Coronary artery (tissue), 2 donors: ENCODE data around the gene SPP1.

Experiments used
- DNase-seq: peaks from one replicate; pipeline ENCODE4 v3.0.0-alpha.2; 2017; ENCODE audit warnings: low spot score
- H3K27ac ChIP-seq, 2 donors: fragments of 200-600 bp; sonication (generic); one replicate each; pipeline ENCODE4 v1.5.1; 2016 to 2019
- H3K4me3 ChIP-seq: fragments of 200-600 bp; sonication (generic); 2 replicates; pipeline ENCODE4 v1.5.1; 2016; ENCODE audit warnings: mild to moderate bottlenecking, moderate library complexity
- TF ChIP-seq, protein P1 (sequence below): fragments of 200-600 bp; sonication (generic); IDR thresholded peaks from one replicate; pipeline ENCODE4 v1.5.1; 2019; ENCODE audit warnings: antibody characterized with exemption

The SPP1 gene

DNA sequence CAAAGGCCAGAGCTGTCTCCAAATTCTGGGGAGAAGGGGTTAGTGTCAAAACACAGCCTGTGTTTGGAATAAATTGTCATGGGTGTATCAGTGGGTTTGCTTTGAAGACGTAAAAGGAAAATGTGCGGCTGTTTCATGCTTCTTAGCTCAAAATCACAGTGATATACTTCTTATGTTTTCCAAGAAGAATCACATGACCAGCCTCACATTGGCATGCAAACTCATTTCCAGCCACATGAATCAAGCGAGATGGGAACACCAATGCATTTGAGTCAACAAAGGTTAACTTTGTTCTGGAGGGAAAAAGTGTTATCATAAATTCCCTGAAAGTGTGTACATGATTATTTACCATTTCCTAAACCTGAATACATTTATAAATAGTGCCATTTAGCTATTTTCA is 19.0 kb upstream of the SPP1 start:
- DNase-seq = no peak
- TF ChIP-seq, protein P1, sequence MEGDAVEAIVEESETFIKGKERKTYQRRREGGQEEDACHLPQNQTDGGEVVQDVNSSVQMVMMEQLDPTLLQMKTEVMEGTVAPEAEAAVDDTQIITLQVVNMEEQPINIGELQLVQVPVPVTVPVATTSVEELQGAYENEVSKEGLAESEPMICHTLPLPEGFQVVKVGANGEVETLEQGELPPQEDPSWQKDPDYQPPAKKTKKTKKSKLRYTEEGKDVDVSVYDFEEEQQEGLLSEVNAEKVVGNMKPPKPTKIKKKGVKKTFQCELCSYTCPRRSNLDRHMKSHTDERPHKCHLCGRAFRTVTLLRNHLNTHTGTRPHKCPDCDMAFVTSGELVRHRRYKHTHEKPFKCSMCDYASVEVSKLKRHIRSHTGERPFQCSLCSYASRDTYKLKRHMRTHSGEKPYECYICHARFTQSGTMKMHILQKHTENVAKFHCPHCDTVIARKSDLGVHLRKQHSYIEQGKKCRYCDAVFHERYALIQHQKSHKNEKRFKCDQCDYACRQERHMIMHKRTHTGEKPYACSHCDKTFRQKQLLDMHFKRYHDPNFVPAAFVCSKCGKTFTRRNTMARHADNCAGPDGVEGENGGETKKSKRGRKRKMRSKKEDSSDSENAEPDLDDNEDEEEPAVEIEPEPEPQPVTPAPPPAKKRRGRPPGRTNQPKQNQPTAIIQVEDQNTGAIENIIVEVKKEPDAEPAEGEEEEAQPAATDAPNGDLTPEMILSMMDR = no peak
- H3K4me3 ChIP-seq = no peak overlapping the region
- no peak overlapping the region for H3K27ac ChIP-seq

DNA sequence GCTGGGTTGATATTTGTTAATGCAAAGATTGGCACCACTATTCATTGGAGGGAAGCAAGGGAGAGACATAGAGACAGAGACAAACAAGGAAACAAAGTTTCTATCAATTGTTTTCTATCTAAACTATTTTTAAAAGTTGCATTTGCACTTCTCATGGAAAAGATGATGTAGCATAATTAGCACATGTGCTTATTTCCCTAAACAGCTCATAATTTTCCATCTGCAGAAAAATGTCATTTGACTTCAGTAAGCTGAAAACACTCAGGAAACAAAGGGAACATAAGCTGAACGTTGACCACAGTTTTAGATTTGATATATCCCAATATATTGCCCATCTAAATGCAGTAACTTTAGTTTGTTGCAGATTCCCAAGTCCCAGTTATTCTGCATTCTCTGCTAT is 18.5 kb upstream of the SPP1 start:
- TF ChIP-seq, protein P1 = no peak
- DNase-seq = no peak

DNA sequence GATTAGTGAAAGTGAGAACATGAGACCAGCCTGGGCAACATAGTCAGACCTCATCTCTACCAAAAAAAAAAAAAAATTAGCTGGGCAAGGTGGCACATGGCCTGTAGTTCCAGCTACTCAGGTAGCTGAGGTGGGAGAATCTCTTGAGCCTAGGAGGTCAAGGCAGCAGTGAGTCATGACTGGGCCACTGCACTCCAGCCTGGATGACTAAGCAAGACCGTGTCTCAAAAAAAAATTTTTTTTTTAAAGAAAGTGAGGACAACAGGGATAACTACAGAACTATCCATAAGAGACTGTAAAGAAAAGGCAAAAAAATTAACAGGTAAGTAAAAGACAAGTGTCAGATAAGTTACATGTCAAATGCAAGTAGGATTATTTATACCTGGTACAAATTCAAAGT is 13.5 kb upstream of the SPP1 start:
- DNase-seq = no peak
- Histone ChIP-seq H3K27ac (no peak overlapping the region), H3K4me3 (no peak overlapping the region)
- TF ChIP-seq, protein P1 = no peak

More for the DNA sequence above, 18.5 kb upstream of the SPP1 start:
- Histone ChIP-seq H3K4me3 (no peak overlapping the region), H3K27ac (no peak overlapping the region)

DNA sequence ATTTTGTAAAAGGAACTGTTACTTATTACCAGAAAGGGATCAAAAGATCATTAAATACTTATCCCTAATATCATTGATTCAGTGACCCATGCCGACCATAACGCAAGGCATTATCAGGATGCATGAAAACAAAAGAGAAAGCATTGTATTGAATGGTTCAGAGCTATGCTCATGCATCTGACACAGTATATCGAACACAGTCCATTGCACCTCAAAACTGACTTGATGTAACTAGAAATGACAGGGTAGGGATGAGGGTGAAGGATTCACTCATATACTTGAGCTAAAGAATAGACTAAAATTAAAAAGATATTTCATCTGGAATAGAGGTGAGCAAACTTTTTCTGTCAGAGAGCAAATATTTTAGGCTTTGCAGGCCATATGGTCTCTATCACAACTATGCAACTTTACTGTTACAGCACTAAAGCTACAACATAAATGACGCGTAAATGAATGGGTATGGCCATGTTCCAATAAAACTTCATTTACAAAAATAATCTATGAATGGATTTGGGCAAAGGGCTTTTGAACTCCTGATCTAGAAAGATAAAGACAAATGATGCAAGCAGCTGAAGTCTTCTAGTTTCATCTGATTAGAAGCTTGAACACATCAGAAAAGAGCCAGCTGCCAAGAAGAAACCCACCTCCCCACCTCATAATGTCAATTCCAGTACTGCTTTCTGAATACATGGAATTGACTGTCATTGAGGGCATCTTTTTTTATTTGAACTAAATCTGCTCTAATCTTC is 12.9 kb upstream of the SPP1 start:
- no peak for DNase-seq
- no peak overlapping the region for H3K4me3 ChIP-seq
- TF ChIP-seq, protein P1 = no peak
- no peak overlapping the region for H3K27ac ChIP-seq

GRCh38 chr4:87965501-87965975 is 10.0 kb upstream of the SPP1 start:
- DNase-seq = no peak
- H3K4me3 ChIP-seq = no peak overlapping the region
- TF ChIP-seq, protein P1 = no peak
- no peak overlapping the region for H3K27ac ChIP-seq

- DNase-seq = no peak
- TF ChIP-seq, protein P1 = no peak
- Histone ChIP-seq H3K27ac (no peak overlapping the region), H3K4me3 (no peak overlapping the region)
These were observed 9.4 kb upstream of the SPP1 start for GRCh38 chr4:87966095-87966496.

DNA sequence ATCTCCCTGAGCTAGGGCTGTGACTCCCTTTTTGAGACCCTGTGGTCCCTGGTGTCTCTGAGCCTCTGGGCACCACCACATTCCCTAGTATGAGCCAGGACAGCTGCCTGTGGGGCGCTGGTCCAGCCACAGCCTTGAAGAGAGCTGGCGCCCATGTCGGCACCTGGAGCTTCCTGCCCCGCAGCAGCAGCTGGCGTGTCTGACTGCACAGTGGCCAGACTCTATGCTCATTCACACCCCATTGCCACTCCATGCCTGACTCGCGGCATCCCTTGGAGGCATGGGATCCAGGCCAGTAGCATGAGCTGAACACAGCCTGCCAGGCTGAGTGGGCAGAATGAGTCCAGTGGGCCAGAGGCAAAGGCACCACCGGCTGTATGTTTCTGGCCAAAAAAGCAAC is 8.3 kb upstream of the SPP1 start:
- no peak overlapping the region for H3K4me3 ChIP-seq
- TF ChIP-seq, protein P1 = no peak
- no peak for DNase-seq
- H3K27ac ChIP-seq = no peak overlapping the region
